ENCODE data around the gene ADNP.
"Not testable (repeated sequence)": the region's sequence is repeated elsewhere in the genome, so short reads cannot be mapped to it uniquely, and the experiment has no call there.

The ADNP gene

DNA sequence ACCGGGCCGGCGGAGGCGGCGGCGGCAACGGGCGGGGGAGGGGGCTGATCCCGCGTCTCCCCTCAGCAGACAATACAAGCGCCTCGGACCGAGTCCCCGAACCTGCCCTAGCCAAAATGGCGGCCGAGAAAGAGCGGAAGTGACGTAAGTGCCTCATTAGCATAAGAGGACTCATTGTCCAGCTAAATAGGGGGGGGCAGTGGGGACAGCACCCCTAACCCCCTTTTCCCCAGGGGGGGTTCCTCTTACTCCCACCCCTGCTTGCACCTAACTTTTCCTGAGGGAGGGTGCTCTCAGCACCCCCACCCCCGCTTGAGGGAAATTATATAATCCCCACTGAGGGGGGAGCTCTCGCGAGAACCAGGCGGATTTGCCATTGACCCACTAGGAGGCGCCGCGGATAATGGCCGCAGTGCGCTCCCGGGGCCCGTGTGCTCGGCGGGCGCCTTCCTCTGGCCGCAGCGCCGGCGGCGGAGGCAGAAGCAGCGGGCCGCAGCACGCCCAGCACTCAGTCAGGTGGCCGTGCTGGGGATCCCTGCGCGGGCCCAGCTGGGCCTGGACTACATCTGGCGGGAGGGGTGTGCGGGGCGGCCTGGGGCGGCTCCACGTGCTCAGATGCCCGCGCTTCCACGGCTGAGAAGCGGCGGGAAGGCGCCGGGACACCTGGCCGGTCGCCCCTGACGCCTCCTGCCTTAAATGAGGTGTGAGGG lies at the start of gene ADNP:
ADNP (minus strand) TSS at position 132 of the 710 bp plus-strand sequence. CDS start 27,441 bp downstream, outside the sequence.
- DNase-seq (ENCODE audit: low read depth) = peak; percentile 78

DNA sequence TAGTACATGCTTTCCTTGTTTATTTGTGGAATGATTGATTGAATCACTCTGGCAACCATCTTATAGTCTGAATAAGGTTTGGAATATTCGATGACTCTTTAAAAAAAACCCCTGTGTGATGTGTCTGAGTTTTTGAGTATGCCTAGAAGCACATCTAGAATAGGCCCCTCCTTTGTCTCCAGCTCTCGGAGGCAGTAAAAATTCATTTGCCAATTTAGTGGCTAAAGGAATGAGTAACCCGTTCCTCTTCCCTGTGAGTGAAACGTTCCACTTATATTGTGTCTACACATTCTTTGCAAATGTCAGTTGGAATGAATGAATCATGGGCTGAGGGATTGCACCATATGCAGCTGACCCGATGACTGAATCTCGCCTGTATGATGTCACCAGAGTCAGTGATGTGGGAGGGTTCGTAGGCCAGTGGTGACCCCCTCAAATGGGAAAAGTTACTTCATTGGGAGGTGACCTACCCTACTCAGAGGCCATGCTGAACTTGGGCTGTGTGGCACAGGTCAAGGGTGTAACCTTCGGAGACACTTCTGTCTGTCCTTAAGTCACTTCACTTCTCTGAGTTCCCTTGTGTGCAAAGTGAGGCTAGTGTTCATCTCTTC lies 48.9 kb upstream of the ADNP start:
- peak; percentile 45 for DNase-seq (ENCODE audit: low read depth)

DNA sequence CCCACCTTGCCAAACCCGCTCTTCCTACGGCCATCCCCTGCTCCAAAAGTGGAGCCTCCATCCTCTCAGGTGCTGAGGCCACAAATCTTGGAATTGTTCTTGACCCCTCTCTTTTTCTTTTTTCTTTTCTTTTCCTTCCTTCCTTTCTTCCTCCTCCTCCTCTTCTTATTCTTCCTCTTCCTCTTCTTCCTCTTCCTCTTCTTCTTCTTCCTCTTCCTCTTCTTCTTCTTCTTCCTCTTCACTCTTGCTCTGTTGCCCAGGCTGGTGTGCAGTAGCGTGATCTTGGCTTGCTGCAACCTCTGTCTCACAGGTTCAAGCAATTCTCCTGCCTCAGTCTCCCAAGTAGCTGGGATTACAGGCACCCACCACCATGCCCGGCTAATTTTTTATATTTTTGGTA lies 47.3 kb upstream of the ADNP start:
- not testable (repeated sequence) for DNase-seq (ENCODE audit: low read depth)

DNA sequence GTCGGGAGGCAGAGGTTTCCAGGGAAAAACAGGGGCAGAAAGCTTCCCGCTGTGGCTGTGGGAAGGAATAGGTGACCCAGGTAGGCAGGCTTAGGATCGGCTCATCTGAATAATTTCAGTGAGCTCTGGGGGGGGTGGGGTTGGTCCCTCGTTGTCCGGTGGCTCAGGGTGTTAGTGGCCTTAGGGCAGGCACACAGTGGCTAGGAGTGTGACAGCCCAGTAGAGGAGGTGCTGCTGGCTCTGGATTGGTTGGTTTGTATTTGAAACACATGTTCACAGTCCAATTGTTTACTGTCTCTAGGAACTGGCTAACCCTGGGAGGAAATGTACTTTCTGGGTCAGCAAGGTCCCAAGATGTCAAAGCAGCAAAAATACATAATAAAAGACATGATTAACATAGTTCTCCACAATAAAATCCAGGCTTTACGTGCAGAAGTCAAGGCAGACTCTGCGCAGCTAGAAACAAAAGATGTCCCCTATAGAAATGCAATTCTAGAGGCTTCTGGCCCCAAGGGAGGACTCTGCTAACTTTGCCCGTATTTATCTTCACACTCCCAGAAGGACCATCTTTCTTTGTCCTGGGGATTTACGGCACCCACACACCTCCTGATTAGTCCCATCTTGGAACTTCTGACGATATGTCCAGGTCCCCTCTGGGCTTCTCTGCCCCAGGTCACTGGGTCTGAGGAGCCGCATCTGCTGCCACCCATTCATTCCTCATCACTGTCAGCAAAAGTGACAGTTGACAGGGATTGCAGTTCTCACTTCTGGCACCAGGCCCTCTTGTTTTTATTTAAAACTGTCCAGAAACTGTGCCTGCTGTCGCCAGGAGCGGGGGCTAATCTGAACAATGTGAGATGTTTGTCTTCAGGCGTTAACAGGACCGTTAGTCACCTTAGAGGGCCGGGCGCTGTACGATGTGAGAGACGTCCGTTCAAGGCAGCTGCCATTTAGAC lies 46.1 kb upstream of the ADNP start:
- DNase-seq (ENCODE audit: low read depth) = no peak

DNA sequence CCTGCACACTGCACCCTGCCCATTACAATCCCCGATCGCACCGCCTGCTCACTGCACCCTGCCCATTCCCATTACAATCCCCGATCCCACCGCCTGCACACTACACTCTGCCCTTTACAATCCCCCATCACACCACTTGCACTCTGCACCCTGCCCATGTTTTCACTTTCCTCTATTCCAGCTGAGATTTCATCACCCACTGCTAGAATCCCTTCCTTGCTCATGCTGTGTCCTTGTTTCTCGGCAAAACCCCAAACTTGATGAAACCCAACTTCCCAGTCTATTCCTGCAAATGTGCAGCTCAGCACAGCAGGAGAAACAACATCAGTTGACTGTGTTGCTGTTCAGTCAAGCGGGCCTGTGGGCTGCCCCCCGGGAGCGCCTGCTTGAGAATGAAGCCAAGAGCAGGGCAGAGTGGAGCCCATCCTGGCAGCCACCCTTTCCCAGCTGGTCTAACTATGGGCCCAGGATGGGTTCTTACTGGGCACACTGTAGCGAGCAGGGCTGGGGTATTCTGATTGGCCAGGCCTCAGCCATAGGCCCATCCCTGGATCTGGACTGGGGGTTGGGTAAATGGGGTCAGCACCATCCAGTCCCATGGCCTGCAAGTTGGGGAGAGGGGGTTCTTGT lies 44.6 kb upstream of the ADNP start:
- no peak for DNase-seq (ENCODE audit: low read depth)

DNA sequence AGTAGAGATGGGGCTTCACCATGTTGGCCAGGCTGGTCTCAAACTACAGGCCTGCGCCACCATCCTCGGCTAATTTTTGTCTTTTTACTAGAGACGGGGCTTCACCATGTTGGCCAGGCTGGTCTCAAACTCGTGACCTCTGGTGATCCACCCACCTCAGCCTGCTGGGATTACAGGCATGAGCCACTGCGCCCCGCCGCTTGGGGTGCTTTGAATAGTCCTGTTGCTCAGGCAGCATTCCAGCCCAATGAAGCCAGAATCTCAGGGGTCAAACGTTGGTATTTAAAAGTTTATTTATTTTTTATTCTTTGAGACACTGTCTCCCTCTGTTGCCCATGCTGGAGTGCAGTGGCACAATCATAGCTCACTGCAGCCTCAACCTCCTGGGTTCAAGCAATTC lies 38.7 kb upstream of the ADNP start:
- DNase-seq (ENCODE audit: low read depth) = no peak

DNA sequence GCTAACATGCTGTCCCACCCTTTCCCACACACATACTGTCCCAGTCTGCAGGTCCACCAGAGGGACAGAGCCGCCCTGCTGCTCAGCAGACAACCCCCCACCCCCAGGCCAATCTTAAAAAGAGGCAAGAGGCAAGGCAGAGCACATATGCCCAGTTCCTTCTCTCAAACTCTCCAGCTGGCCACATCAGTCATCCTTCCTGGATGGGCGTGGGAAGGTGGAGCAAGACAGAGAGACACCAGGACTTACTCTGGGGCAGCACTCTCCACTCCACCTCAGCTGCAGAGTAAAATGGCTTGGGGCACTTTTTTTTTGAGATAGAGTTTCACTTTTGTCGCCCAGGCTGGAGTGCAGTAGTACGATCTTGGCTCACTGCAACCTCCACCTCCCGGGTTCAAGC lies 38.2 kb upstream of the ADNP start:
- no peak for DNase-seq (ENCODE audit: low read depth)

DNA sequence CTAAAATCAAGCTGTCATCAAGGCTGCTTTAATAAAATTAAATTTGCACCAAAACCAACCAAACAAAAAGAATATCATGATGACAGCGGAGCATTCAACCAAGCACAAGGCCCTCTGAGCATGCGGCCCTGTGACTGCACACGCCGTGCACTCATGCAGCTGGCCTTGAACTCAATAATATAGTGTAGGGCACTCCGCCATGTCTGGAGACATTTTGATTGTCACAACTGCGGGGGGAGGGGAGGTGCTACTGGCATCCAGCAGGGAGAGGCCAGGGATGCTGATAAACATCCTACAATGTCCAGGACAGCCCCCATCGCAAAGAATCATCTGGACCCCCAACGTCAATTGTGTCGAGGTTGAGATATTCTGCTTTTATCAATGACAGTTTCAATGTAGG lies 37.1 kb upstream of the ADNP start:
- no peak for DNase-seq (ENCODE audit: low read depth)

DNA sequence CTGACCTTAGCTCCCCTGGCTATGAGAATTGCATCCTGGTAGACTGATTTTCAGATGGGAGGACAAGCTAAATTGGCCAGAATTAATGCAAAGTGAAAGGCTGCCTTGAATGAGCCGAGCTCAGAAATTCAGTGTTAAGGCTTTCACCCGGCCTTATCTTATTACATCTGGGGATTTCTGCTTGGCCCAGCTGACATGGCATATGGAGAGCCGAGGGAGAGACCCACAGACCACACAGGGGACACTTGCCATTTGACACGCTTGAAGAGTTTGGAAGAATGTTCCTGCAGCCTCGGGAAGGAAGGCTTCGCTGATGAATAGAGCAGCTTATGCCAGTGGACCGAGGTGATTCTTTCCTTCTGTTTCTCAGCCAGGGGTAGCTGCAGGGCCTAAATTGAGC lies 36.3 kb upstream of the ADNP start:
- DNase-seq (ENCODE audit: low read depth) = no peak

DNA sequence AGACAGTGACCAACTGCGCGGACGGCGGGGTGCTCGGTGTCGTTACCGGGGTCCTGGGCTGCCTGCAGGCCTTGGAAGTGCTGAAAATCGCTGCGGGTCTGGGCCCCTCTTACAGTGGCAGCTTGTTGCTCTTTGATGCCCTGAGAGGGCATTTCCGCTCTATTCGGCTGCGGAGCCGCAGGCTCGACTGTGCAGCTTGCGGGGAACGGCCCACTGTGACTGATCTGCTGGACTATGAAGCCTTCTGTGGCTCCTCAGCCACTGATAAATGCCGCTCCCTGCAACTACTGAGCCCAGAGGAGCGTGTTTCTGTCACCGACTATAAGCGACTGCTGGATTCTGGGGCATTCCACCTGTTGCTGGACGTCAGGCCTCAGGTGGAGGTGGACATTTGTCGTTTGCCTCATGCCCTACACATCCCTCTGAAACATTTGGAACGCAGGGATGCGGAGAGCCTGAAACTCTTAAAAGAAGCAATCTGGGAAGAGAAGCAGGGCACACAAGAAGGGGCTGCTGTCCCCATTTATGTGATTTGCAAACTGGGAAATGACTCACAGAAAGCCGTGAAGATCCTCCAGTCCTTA lies 28.4 kb upstream of the ADNP start:
- DNase-seq (ENCODE audit: low read depth) = no peak

DNA sequence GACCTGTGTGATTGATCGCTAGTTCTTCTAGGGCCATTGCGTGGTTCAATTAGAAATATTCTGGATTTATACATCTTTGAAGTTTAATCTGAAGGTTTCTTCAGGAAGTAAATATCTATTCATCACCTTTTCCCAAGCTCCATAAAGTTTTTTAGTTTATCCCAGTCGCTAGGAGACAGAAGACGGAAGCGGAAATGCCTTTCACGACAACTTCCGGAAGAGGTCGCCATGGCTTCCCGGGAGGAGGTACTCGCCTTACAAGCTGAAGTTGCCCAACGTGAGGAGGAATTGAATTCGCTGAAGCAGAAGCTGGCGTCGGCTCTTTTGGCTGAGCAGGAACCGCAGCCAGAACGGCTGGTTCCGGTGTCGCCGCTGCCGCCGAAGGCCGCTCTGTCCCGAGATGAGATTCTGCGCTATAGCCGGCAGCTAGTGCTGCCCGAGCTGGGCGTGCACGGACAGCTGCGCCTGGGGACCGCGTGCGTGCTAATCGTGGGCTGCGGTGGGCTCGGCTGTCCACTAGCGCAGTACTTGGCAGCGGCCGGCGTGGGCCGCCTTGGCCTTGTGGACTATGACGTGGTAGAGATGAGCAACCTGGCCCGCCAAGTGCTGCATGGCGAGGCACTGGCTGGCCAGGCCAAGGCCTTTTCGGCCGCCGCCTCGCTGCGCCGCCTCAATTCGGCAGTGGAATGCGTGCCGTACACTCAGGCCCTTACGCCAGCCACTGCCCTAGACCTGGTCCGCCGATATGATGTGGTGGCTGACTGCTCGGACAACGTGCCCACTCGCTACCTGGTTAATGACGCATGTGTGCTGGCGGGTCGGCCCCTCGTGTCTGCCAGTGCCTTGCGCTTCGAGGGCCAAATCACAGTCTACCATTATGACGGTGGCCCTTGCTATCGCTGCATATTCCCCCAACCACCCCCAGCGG lies 27.6 kb upstream of the ADNP start, which contains the start of gene MOCS3:
MOCS3 (plus strand) TSS at position 204 of the 928 bp plus-strand sequence; CDS start at position 229, 25 bp downstream.
- DNase-seq (ENCODE audit: low read depth) = peak; percentile 65

DNA sequence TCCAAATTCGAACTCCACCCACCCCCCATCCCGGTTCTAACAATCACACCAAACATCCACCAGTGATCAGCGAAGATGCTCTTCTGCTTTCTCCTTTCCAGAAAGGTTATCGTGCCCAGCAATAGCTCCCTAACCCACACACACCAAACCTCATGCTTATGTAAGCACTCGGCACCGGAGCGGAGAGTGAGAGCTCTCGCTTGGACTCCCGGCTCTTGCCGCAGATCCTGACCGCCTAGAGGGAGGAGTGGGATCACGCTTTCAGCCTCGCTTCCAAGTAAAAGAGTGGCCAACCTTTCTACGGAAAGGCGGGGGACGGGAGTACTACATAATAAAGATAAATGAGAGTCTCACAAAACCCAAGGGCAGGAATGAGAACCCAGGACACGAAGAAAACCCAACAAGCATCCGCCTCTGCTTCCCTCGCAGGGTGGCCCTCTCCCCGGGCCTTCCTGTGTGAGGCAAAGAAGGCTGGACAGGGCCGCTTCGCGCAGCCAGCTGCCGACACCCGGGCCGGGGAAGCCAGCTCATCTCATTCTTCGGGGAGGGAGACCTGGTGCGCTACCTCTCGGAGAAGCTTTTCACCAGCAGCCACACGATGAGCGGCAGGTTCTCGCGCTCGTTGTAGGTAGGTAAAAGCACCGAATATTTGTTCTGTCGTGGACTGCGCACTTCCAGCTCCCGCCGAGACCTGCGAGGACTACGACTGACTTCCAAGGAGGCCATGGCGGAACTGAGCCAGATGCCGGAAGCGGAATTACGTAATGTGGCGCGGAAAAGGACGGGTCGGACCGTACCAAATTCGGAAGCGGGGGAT lies 26.8 kb upstream of the ADNP start, which contains the start of gene DPM1:
DPM1 (minus strand) TSS at position 735 of the 817 bp plus-strand sequence; CDS start at position 726, 9 bp downstream.
- peak; percentile 77 for DNase-seq (ENCODE audit: low read depth)

DNA sequence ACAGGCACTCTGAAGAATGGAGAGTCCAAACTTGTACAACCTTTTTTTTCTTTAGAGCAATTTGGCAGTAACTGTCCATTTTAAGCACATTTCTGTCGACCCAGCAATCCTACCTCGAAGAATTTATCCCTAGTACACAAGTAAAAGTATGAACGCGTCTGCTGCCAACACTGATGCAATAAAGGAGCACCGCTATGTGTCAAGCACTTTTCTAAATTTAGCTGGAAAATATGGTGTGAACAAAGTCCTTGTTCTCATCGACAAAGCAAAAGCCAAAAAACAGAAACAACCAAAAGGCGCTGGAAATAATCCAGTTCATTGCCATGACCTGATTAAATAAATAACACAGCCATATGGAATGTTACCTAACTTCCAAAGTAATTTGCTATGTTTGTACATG lies 26.0 kb upstream of the ADNP start:
- no peak for DNase-seq (ENCODE audit: low read depth)

DNA sequence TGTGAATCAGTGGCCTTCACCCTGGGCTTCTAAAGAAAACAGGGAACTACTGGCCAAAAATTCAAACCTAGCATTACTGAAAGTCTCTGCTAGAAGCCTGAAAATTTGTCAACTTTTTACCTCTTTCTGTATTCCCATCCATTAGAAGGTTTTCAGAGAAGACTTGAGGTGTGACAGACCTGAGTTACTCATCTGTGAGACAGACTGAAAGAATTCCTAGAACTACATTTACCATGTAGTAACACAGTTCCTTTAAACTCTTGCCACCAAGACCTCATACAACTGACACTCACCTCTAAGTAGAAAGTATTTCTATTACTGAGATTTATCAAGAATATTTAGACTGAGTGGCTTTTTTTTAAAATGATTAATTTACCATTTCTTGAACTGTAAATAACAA lies 22.6 kb upstream of the ADNP start:
- no peak for DNase-seq (ENCODE audit: low read depth)

DNA sequence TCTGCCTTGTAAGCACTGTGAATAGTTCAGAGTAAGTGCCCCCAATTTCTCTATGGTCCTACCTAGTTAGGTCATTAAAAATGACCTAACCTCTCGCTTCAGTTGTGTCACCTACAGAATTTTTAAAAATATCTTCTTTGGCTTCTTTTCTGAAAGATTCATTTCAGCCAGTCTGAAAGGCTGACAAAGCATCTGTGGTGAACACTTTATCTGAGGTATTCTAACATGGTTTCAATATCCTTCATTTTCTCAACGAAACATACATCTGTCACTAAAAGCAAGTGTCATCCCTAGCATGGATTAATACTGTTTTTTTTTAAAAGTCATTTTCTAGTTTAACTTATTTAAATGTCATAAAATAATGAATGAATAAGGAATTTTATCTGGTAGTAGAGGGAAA lies 22.0 kb upstream of the ADNP start:
- DNase-seq (ENCODE audit: low read depth) = no peak

DNA sequence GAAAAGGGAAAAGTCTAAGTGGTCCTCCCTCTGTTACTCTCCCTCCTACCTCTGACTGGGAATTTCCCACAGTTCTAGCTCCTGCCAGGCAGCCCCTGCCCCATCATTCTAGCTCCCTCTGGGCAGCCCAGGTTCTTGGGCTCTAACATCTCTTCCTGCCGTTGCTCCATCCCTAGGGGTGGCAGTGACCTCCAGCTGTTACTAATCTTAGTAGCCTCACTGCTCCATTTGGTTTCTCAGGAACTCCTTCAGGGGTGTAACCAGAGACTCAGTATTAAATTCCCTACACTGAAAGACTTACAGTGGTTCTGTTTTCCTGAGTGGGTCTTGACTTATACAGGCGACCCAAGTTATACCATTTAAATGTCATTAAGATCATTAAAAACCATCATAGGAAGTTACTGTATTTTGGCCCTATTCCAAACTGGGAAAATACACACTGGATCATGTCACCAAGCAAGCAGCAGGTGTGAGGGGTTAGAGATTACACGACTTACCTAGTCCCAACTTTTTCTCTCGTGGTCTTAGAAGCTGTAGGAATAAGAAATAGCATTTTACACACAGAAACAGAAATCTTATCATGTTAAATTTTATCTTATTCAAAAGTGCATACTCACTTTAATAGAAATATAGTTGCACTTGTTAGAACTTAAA lies 17.0 kb upstream of the ADNP start:
- no peak for DNase-seq (ENCODE audit: low read depth)

DNA sequence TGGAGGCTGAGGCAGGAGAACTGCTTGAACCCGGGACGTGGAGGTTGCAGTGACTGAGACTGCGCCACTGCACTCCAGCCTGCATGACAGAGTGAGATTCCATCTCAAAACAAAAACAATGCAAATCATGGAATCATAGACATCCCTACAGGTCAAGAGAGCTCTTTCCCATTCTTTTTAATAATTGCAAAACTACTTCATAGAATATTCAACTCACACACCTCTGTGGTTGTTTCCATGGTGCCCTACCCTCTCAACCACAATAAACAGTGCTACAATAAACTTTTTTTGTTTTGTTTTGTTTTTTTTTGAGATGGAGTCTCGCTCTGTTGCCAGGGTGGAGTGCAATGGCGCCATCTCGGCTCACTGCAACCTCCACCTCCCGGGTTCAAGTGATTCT lies 11.8 kb upstream of the ADNP start:
- no peak for DNase-seq (ENCODE audit: low read depth)

DNA sequence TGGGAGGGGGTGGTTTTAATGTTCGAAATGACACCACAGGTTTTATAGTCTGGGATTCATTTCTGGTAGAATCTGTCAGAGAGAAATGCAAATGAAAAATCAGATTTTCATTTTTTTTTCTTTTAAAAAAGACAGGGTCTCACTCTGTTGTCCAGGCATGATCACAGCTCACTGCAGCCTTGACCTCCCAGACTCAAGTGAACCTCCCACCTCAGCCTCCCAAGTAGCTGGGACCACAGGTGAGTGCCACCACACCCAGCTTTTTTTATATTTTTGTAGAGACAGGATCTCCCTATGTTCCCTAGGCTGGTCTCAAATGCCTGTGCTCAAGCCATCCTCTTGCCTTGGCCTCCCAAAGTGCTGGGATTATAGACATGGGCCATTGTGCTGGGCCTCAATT lies 2.4 kb upstream of the ADNP start:
- no peak for DNase-seq (ENCODE audit: low read depth)

DNA sequence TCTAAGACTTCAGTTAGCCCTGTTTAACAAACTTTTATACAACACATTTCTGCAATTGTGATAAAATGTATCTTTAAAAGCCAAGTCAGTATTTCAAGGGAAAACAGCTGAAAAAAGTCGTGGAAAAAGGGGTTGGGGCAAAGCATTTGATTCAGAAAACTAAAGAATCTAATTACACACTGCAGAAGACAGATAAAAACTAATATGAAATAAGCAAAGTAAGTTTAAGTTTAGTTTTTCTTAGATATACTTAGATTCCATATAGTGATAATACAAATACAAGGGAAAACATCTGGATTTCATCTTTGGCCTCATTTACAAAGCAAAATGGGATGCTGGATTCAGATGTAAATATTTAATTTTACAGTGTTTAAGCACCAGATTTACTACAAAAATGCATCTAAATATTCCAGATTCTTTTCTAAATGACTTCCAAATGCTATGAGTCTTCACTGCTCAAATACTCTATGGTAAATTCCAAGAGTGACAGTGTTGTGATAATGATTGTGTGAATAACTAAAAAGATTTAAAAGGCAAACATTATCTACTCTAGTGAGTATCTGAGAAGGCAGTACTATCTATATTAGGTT lies 1.5 kb upstream of the ADNP start:
- DNase-seq (ENCODE audit: low read depth) = no peak
